Stimulated activated CD8-positive, alpha-beta memory T cell treated with anti-CD3 and anti-CD28 coated beads, Interleukin-15, amount 100 ng/mL, for 48 hours (primary cell): ENCODE measurements around the gene NIPBL.
"Not testable (repeated sequence)": the region's sequence is repeated elsewhere in the genome, so short reads cannot be mapped to it uniquely, and the experiment has no call there.

ENCODE experiments used
- DNase-seq, 2 donors: peaks; one replicate each; pipeline ENCODE4 v3.0.0-alpha.2; 2020; ENCODE audit warnings: low read depth in 2 of 2

NIPBL gene

GRCh38 chr5:37037840-37038239 is 161.3 kb downstream of the NIPBL start:
- DNase-seq, result no peak

GRCh38 chr5:37039824-37040223 is 163.3 kb downstream of the NIPBL start:
- DNase-seq, result no peak

- no peak for DNase-seq
Measured at GRCh38 chr5:37043693-37044092, 167.1 kb downstream of the NIPBL start.

- no peak for DNase-seq
Measured at GRCh38 chr5:37044120-37044519, 167.6 kb downstream of the NIPBL start.

- no peak for DNase-seq
Measured at GRCh38 chr5:37045703-37046102, 169.1 kb downstream of the NIPBL start.

- DNase-seq, result no peak
Measured at GRCh38 chr5:37047947-37048346, 171.4 kb downstream of the NIPBL start.

GRCh38 chr5:37054391-37054790 is 177.8 kb downstream of the NIPBL start:
- DNase-seq, result no peak

GRCh38 chr5:37055383-37055990 is 178.9 kb downstream of the NIPBL start:
- no peak for DNase-seq

- no peak for DNase-seq
Measured at GRCh38 chr5:37056762-37057161, 180.2 kb downstream of the NIPBL start.

GRCh38 chr5:37060030-37060429 is 183.5 kb downstream of the NIPBL start:
- no peak for DNase-seq

- no peak for DNase-seq
Measured at GRCh38 chr5:37063739-37064138, 187.2 kb downstream of the NIPBL start.

GRCh38 chr5:37064442-37064841 is 187.9 kb downstream of the NIPBL start:
- DNase-seq, result no peak

GRCh38 chr5:37071487-37071886 is 194.9 kb downstream of the NIPBL start:
- DNase-seq, result no peak

- DNase-seq, result no peak
Measured at GRCh38 chr5:37071901-37072581, 195.5 kb downstream of the NIPBL start.

GRCh38 chr5:37075399-37075950 is 198.9 kb downstream of the NIPBL start:
- DNase-seq, result no peak

- DNase-seq, result no peak
Measured at GRCh38 chr5:37077146-37077545, 200.6 kb downstream of the NIPBL start.

- DNase-seq, result no peak
Measured at GRCh38 chr5:37080697-37081096, 204.1 kb downstream of the NIPBL start.

GRCh38 chr5:37082977-37083376 is 206.4 kb downstream of the NIPBL start:
- not testable (repeated sequence) for DNase-seq

GRCh38 chr5:37086026-37086425 is 209.5 kb downstream of the NIPBL start:
- DNase-seq, result not testable (repeated sequence)

GRCh38 chr5:37086466-37087173 is 210.1 kb downstream of the NIPBL start:
- DNase-seq, result no peak

- no peak for DNase-seq
Measured at GRCh38 chr5:37088009-37088408, 211.4 kb downstream of the NIPBL start.

GRCh38 chr5:37090123-37090726 is 213.7 kb downstream of the NIPBL start:
- no peak for DNase-seq
